ENCODE measurements around the gene S100A12.
"Not testable (repeated sequence)": the region's sequence is repeated elsewhere in the genome, so short reads cannot be mapped to it uniquely, and the experiment has no call there.

The S100A12 gene

DNA sequence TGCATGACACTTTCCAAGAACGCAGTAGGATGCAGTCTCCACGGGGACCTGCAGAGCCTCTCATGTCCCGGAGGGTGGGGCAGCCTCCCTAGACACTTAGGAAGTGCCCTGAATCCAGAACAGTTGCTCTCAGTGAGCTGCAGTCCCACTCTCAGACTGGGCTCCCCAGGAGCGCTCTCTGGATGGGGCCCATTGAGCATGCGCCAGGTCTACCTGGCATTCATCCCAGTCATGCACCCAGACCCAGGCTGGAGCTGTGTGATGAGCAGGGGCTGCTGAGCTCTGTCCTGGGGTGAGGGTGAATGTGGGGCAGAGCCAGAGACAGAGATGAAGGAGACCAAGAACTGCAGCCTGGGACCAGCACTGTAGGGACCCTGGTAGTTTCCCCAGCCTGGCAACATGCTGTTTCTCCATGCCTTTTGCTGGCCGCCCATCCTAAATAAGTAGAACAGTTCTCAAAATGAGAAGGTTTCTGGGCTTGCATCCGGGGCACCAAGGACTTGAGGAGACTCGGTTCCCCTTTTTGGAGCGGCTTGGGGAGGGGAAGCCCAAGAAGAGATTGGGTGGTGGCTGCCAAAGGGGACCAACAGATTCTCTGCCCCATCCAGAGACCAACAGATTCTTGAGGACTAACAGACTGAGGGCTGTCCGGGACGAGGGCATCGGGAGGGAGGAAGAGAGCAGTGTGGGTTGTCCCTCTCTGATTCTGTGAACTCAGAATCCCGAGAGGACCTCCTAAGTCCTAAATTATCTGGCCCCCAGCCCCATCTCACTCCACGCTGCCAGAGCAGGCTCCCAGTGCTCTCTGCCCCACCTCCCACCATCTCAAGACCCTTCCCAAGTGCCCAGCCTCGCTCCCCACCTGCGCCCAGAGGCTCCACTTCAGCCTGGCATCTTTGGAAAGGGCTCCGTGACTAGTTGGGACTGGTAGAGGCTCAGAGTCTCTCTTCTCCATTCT, 25.8 kb downstream of the S100A12 start:
- DNase-seq = no peak

GRCh38 chr1:153348511-153349362, 26.7 kb downstream of the S100A12 start, which contains the start of gene PGLYRP4:
Gene PGLYRP4 (minus strand): TSS chr1:153348841. CDS start chr1:153347932, 909 bp downstream.
- DNase-seq = no peak

GRCh38 chr1:153347856-153348255, 27.6 kb downstream of the S100A12 start:
- no peak for DNase-seq

- not testable (repeated sequence) for DNase-seq
Measured at GRCh38 chr1:153347049-153347448, 28.4 kb downstream of the S100A12 start.

DNA sequence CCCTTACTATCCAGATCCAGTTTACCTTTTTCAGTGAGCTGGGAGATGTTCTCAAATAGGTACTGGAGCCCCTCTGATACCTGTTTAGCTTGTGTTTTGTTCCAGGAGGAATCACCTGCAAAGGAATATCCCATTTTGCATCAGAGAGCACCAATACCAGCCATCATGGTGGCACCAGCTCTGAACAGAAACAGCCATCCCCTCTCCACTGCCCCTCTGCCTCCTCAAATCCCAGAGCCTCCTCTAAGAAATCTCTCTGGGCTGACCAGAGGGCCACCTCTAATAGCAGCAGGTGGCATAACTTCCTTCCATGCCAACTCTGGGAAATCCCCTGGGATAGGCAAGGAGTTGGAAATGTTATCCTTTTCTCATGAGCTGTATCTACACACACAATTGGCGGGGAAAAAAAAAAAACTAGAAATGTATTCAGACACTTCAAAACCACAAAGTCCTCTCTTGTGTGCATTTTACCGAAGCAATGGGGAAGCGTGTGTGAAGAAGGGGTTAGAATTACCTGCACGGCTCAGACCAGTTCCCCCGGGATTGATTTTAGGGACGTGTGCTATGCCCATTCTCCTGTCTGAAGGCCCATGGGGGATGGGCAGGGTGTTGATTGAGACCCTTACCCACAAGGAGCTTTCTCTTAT, 29.2 kb downstream of the S100A12 start:
- peak; percentile 30 for DNase-seq

GRCh38 chr1:153345187-153346076, 30.0 kb downstream of the S100A12 start:
- no peak for DNase-seq

DNA sequence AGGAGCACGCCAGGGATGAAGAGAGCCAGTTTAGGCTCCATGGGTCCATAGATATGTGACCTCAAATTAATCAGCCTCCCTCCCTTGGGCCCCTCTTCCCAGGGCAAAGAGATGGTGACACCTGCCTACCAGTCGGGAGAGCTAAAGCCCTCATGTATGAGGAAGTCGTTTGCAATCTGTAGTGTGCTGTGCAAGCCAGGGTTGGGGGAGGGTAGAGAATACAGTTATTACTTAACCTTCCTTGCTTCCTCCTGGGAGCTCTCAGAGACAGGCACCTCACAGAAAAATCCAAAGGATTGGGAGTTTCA, 30.7 kb downstream of the S100A12 start:
- no peak for DNase-seq

GRCh38 chr1:153343811-153344717, 31.4 kb downstream of the S100A12 start:
- DNase-seq = no peak

GRCh38 chr1:153343040-153343681, 32.3 kb downstream of the S100A12 start:
- DNase-seq = no peak

GRCh38 chr1:153342178-153342577, 33.2 kb downstream of the S100A12 start:
- no peak for DNase-seq

DNA sequence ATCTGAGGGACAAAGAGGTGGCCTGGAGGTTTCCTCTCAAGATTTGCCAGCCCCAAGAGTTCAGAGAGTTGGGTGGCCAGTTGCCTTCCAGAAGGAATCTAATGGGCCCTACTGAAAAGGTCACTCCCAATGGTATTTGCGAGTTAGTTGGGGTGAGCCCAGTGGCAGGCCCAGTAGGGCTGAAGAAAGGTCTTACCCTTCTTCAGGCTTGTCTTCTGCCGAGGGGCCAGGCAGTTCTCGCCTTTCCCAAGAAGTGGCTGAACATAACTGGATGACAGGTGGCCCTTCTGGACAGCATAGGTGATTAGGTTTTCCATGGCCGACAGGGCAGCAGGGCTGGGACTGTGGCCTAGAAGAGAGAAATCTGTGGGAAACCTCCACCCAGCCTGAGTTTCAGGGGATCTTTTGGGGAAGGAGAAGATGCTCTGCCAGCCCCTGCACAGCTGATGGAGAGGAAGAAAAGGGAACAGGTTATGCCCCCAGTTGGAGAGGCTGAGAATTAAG, 33.9 kb downstream of the S100A12 start:
- no peak for DNase-seq

DNA sequence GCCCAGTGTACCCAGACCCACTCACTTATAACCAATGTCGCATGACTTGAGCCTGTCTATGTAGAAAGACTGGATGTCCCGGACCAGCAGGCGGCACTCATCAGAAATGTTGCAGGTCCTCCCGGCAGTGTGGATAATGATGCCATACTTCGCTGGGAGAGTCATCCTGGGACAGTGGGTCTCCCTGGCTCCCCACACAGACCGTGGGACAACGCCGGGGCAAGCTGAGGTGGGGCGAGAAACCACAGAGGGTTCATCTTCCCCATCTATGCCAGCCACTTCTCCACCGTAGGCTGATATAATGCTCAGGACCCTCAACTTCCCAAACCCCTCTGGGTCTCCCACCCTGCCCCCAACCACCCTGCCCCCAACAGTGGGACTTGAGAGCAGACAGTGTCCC, 35.1 kb downstream of the S100A12 start:
- DNase-seq = no peak

DNA sequence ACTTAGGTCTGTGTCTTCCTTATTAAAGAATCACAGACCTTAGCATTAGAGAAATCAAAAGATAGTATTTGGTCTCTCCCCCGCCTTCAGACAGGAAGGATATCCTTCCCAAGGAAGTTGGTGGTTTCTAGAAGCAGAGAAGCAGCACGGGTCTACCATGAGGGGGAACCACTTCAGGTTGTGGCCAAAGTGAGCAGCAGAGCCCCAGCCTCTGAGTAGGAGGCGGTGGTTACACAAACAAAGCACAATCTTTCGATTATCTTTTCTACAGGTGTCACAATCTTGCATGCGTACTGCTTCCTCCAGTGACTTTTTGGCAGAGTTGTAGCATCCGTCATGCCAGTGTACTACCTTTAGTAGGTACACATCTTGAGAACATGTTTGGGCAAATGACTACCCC, 35.6 kb downstream of the S100A12 start:
- DNase-seq = no peak

GRCh38 chr1:153337980-153338853, 37.2 kb downstream of the S100A12 start:
- DNase-seq = no peak

DNA sequence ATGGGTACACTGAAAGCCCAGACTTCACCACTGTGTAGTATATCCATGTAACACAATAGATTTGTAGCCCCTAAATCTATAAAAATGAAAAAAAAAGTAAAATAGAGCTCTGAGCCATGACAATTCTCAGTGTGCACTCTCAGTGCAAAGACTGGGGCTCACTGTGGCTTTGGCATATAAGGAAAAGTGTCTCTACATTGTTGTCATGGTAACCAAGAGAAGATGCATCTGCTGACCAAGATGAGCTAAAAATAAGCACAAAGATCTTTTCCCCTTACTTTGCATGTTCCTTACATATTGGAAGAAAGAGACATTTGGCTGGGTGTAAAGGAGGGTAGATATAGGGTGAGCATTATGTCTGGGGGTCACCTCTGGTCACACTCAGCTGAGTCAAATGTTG, 38.8 kb downstream of the S100A12 start:
- DNase-seq = no peak

GRCh38 chr1:153333902-153334301, 41.5 kb downstream of the S100A12 start:
- no peak for DNase-seq

- no peak for DNase-seq
Measured at GRCh38 chr1:153324912-153325311, 50.5 kb downstream of the S100A12 start.

Measured in NCI-H510A (cell line).